AG04449 (cell line): ENCODE results near the gene SMARCA2.

Source experiments
- CTCF ChIA-PET: fragments of 350-600 bp; formaldehyde crosslinking; extraction: SDS; loops from one replicate; lab custom pipeline; 2021; ENCODE audit warnings: antibody characterized with exemption; lab: Yijun Ruan, JAX
- POLR2A ChIA-PET: fragments of 400-600, 350-600 bp; formaldehyde crosslinking; extraction: SDS; loops from one replicate; lab custom pipeline; 2020; ENCODE audit warnings: antibody characterized with exemption, inconsistent platforms; lab: Yijun Ruan, JAX
- DNase-seq: peaks from one replicate; pipeline ENCODE4 v3.0.0-alpha.2; 2010; ENCODE audit warnings: low read depth, low spot score
- H3K4me3 ChIP-seq: 2 replicates; pipeline ENCODE4 v1.5.1; 2011; ENCODE audit warnings: low read depth, mild to moderate bottlenecking, control low read depth, low read length
- CTCF ChIP-seq: IDR thresholded peaks from one replicate; pipeline ENCODE4 v1.5.1; 2011; ENCODE audit warnings: mild to moderate bottlenecking, moderate library complexity, low read length, control low read depth, inconsistent platforms; ENCODE audit not compliant: insufficient read depth; ENCODE audit errors: missing control alignments

Gene SMARCA2

DNA sequence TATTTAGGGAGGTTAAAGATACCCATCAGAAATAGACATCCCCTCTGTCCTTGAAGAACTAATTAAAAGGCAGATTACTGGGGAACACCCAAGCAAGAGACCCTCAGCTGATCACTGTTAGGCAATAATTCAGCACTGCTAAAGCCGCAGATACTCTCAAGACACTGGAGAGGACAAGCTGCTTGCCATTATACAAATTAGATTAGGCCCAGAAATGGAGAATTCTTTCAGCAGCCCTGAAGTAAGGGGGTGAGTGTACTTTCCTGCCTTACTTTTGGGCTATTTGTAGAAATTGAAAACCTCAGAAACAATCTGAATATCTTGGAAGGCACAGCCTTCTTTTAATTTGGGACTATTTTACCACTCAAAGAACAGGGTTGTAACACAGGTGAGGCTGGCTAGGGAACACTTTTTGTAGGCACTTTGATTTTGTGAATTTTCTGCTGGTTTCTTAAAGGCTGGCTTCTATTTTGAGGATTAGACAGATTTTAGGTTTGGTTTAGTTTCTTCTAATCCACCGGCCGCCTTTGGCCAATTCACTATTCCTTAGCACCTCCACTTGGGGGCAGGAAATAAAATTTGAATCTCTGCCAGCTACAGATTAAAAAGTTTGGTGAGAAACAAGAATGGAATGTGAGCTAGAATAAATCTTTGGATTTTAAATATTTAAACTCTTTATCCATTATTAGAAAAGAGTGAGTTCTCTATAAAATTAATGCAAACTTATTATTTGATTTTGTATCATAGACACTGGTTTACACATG, 106.0 kb downstream of the SMARCA2 start:
- CTCF ChIA-PET, result interaction anchor here (6.1 kb wide), 1 partner anchor 12 kb away, joined by 37 read pairs; no protein-coding TSS in a partner anchor
- DNase-seq, result no peak
- no peak for TF ChIP-seq CTCF
- H3K4me3 ChIP-seq, result no peak overlapping the region
- POLR2A ChIA-PET, result no interaction called here

- no peak for DNase-seq
- POLR2A ChIA-PET, result no interaction called here
- no peak overlapping the region for H3K4me3 ChIP-seq
- TF ChIP-seq CTCF, result no peak
- CTCF ChIA-PET, result interaction anchor here (1.1 to 6.1 kb wide), 3 partner anchors 11 to 677 kb away, joined by 3 to 37 read pairs (median 3); no protein-coding TSS in a partner anchor
Observed at GRCh38 chr9:2122299-2122698, 107.2 kb downstream of the SMARCA2 start.

DNA sequence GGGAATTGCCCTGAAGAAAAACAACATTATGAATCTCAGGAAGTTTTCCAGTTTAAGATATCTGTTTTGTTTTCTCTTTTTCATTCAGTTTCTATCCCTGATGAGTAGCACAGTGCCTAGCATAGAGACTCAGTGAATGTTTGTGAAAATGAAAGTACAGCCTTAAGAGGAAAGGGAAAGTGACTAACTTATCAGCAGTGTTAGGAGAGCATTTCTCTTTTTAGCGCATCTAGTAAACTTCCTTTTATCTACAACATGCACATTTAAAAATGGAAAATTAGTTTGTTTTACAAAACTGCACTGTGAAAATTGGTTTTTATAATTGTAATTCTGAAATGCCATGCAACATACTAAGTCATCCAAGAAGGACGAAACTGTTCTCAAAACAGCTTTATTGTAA, 110.8 kb downstream of the SMARCA2 start:
- no peak for DNase-seq
- CTCF ChIA-PET, result interaction anchor here (0.8 to 6.1 kb wide), 3 partner anchors 7 to 53 kb away, joined by 3 to 37 read pairs (median 8); no protein-coding TSS in a partner anchor
- TF ChIP-seq CTCF, result no peak
- H3K4me3 ChIP-seq, result no peak overlapping the region
- POLR2A ChIA-PET, result no interaction called here

DNA sequence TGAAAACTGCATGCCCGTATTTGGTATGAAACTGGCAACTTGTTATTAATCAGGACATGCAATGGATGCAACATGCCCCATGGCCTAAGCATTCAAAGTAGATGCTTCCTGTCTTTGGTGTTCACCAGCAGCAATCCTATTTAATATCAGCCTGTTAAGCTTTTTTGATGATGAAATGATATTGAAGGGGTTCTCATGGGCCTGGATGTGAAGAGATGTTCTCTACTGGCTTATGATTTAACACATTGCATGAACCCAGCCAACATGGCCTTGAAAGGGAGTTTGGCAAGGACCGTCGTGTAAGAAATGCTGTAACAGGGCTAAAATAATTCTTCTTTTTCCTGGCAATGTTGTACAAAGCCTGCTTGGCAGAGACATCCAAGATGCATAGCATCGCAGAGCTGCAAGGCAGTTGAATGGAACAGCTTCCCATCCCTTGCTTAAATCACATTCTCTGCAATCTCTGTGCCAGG, 111.2 kb downstream of the SMARCA2 start:
- no peak overlapping the region for H3K4me3 ChIP-seq
- DNase-seq, result no peak
- ChIA-PET POLR2A (no interaction called here), CTCF (interaction anchor here (1.2 kb wide), 1 partner anchor 20 kb away, joined by 4 read pairs; no protein-coding TSS in a partner anchor)
- no peak for TF ChIP-seq CTCF

DNA sequence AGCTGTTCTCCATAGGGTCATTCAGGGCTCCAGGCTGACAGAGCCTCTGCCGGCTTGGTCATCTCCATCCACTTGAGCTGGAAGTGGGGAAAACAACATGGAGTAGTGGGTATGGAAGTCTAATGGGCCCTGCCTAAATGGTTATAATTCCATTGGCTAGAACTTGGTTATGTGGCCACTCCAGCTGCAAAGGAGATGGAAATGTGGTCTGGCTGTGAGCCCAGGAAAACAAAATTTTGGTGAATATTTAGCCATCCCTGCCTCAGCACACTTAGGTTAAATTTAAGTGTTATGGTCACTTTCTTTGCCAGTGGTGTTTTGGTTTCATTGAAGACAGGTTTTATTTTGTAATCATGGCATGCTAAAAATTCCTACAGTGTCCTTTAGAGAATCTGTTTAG, 112.3 kb downstream of the SMARCA2 start:
- ChIA-PET POLR2A (no interaction called here), CTCF (interaction anchor here (1.2 to 1.5 kb wide), 3 partner anchors 10 to 19 kb away, joined by 3 to 7 read pairs (median 4); no protein-coding TSS in a partner anchor)
- H3K4me3 ChIP-seq, result no peak overlapping the region
- DNase-seq, result peak; percentile 33
- no peak for TF ChIP-seq CTCF

DNA sequence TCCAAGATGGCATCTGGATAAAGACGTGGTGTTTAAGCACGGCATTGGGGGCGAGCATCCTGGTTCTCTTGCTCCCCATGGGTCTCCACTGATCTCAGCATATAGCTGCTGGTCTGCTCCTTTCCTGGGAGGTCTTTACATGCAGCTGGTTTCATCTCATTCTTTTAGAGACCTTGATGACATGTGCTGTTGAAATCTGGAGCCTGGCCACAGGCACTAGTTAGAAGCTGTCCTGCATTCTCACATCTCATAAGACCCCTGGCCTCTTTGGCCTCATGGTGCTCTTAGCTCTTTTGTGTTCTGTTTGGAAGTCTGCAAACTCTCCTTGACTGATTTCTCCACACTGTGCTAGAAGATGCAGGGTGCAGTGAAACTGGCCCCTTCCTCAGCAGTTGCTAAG, 113.0 kb downstream of the SMARCA2 start:
- no peak overlapping the region for H3K4me3 ChIP-seq
- POLR2A ChIA-PET, result no interaction called here
- TF ChIP-seq CTCF, result no peak
- CTCF ChIA-PET, result interaction anchor here (0.9 to 1.5 kb wide), 4 partner anchors 10 to 709 kb away, joined by 3 to 7 read pairs (median 4); no protein-coding TSS in a partner anchor
- DNase-seq, result no peak
